HepG2 (cell line): Measurements from ENCODE around the gene CHAF1A. TPM values are rescaled to one million over a fixed set of nuclear protein-coding genes. Genes with fewer than 3 reads are reported as not detected.

Experiments
- ATAC-seq: fragments of 200-7000 bp; cut with Tn5 transposase; 3 replicates; pipeline ENCODE4 v1.9.1; 2020; ENCODE audit warnings: mild to moderate bottlenecking, moderate library complexity
- BruUV-seq: library from RNA; stranded (reverse); fragments of 400-500 nt; replicated peaks from 2 replicates; lab custom pipeline; 2021; lab: Mats Ljungman, UMichigan
- CTCF ChIA-PET: fragments of 300-600 bp; formaldehyde crosslinking; extraction: SDS; loops from one replicate; lab custom pipeline; 2021; ENCODE audit warnings: low total read pairs, inconsistent platforms, low intra/inter-chr PET ratio; lab: Yijun Ruan, JAX
- POLR2A ChIA-PET: fragments of 350-600 bp; sonication (Branson Sonifier 250); formaldehyde crosslinking; loops from one replicate; lab custom pipeline; 2020; ENCODE audit warnings: antibody characterized with exemption, inconsistent platforms; lab: Yijun Ruan, JAX
- DNase-seq: peaks from one replicate; pipeline ENCODE4 v3.0.0-alpha.2; 2015; ENCODE audit warnings: low spot score
- FAIRE-seq: peaks from 3 replicates; lab custom pipeline; 2011; peaks lifted over from hg19 to GRCh38; lab: Jason Lieb, UNC
- H2AFZ ChIP-seq: one replicate; pipeline ENCODE4 v1.6.1; 2011; ENCODE audit warnings: low read length, inconsistent platforms
- H3K27ac ChIP-seq: fragments of 300-600 bp; 3 replicates; pipeline ENCODE4 v1.8.0; 2011; ENCODE audit warnings: mixed run types, mild to moderate bottlenecking, mixed read lengths, low read length, inconsistent platforms; ENCODE audit not compliant: insufficient read depth; ENCODE audit errors: extremely low read length
- H3K27me3 ChIP-seq, 2 experiments: fragments of 200-600 bp in 1 of 2; 2 replicates in 1 of 2; 3 replicates in 1 of 2; pipeline versions ENCODE4 v1.6.0 to v1.8.0; 2011; ENCODE audit warnings: low read length in 2 of 2, mild to moderate bottlenecking in 2 of 2, moderate library complexity in 2 of 2, inconsistent platforms in 1 of 2; ENCODE audit not compliant: insufficient read depth in 2 of 2, control insufficient read depth in 1 of 2
- H3K36me3 ChIP-seq, 2 experiments: fragments of 200-600 bp in 1 of 2; replicated peaks in 1 of 2; 2 replicates in 1 of 2; 3 replicates in 1 of 2; pipeline versions ENCODE4 v1.5.1 to v1.8.0; 2011; ENCODE audit warnings: low read length in 2 of 2, inconsistent platforms in 1 of 2; ENCODE audit not compliant: insufficient read depth in 2 of 2, control insufficient read depth in 1 of 2
- H3K4me1 ChIP-seq: 2 replicates; pipeline ENCODE4 v1.5.1; 2012; ENCODE audit warnings: low read length, inconsistent platforms; ENCODE audit not compliant: insufficient read depth
- H3K4me2 ChIP-seq: 2 replicates; pipeline ENCODE4 v1.6.0; 2011; ENCODE audit warnings: low read depth, low read length, inconsistent platforms
- H3K4me3 ChIP-seq, 3 experiments: fragments of 200-600 bp in 1 of 3; sonication (generic), shearing (Covaris generic) in 1 of 3; replicated peaks in 1 of 3; 2 replicates each; pipeline ENCODE4 v1.5.1; 2011 to 2016; ENCODE audit warnings: low read length in 3 of 3, inconsistent platforms in 2 of 3, low read depth in 2 of 3, mild to moderate bottlenecking in 2 of 3, control low read depth in 1 of 3, mixed read lengths in 1 of 3; ENCODE audit not compliant: insufficient read depth in 1 of 3
- H3K79me2 ChIP-seq: one replicate; pipeline ENCODE4 v1.6.1; 2011; ENCODE audit warnings: low read length, inconsistent platforms; ENCODE audit not compliant: insufficient read depth
- H3K9ac ChIP-seq: 2 replicates; pipeline ENCODE4 v1.6.0; 2011; ENCODE audit warnings: mild to moderate bottlenecking, low read depth, low read length, inconsistent platforms; ENCODE audit not compliant: insufficient read depth
- H3K9me3 ChIP-seq: 2 replicates; pipeline ENCODE4 v1.5.1; 2012; ENCODE audit warnings: mild to moderate bottlenecking, low read length
- H4K20me1 ChIP-seq: 2 replicates; pipeline ENCODE4 v1.6.0; 2011; ENCODE audit warnings: inconsistent platforms, mild to moderate bottlenecking, low read length, moderate library complexity; ENCODE audit not compliant: insufficient read depth
- CBX5 ChIP-seq: sonication (generic); formaldehyde crosslinking; IDR thresholded peaks from 2 replicates; pipeline ENCODE4 v1.4.0; 2020; ENCODE audit warnings: missing genetic modification reagents, borderline replicate concordance
- CHD2 ChIP-seq: IDR thresholded peaks from 2 replicates; pipeline ENCODE4 v1.6.1; 2011; ENCODE audit warnings: low read depth, low read length, improper control_type of control experiment
- EED ChIP-seq: sonication (generic); formaldehyde crosslinking; IDR thresholded peaks from 2 replicates; pipeline ENCODE4 v1.5.0; 2020; ENCODE audit warnings: mild to moderate bottlenecking, missing genetic modification reagents
- GABPB1 ChIP-seq: IDR thresholded peaks from 2 replicates; pipeline ENCODE4 v1.6.1; 2016; ENCODE audit warnings: mild to moderate bottlenecking, missing genetic modification reagents, moderate library complexity, missing compliant biosample characterization
- IRX3 ChIP-seq: sonication (generic); formaldehyde crosslinking; IDR thresholded peaks from 2 replicates; pipeline ENCODE4 v1.8.1; 2023; ENCODE audit warnings: mild to moderate bottlenecking, low read depth, missing genetic modification reagents, borderline replicate concordance
- NFATC3 ChIP-seq: sonication (generic); formaldehyde crosslinking; IDR thresholded peaks from 2 replicates; pipeline ENCODE4 v1.5.1; 2020; ENCODE audit warnings: mild to moderate bottlenecking, missing genetic modification reagents
- NKX3-1 ChIP-seq: sonication (generic); formaldehyde crosslinking; IDR thresholded peaks from 2 replicates; pipeline ENCODE4 v1.5.0; 2020; ENCODE audit warnings: missing genetic modification reagents
- POLR2AphosphoS5 ChIP-seq: IDR thresholded peaks from 2 replicates; pipeline ENCODE4 v1.6.1; 2012; ENCODE audit warnings: low read depth, low read length
- RFXAP ChIP-seq: sonication (generic); formaldehyde crosslinking; IDR thresholded peaks from 2 replicates; pipeline ENCODE4 v1.4.0; 2020; ENCODE audit warnings: missing genetic modification reagents, borderline replicate concordance
- SAP130 ChIP-seq: IDR thresholded peaks from 2 replicates; pipeline ENCODE4 v1.6.1; 2016; ENCODE audit warnings: low read depth
- SOX6 ChIP-seq, 2 experiments: fragments of 450-650 bp in 1 of 2; sonication (generic) in 1 of 2; formaldehyde crosslinking in 1 of 2; IDR thresholded peaks; 2 replicates each; pipeline versions ENCODE4 v1.4.0 to v1.6.1; 2017 to 2020; ENCODE audit warnings: antibody characterized with exemption in 1 of 2, mild to moderate bottlenecking in 1 of 2, missing genetic modification reagents in 1 of 2
- ZFP1 ChIP-seq: IDR thresholded peaks from 2 replicates; pipeline ENCODE4 v1.6.1; 2016
- ZNF543 ChIP-seq: sonication (generic); formaldehyde crosslinking; IDR thresholded peaks from 2 replicates; pipeline ENCODE4 v1.4.0; 2020; ENCODE audit warnings: mild to moderate bottlenecking, missing genetic modification reagents
- ZNF616 ChIP-seq: sonication (generic); formaldehyde crosslinking; IDR thresholded peaks from 2 replicates; pipeline ENCODE4 v1.5.0; 2020; ENCODE audit warnings: low read depth, mild to moderate bottlenecking, missing genetic modification reagents
- ZNF703 ChIP-seq: sonication (generic); formaldehyde crosslinking; IDR thresholded peaks from 2 replicates; pipeline ENCODE4 v1.5.1; 2020; ENCODE audit warnings: missing genetic modification reagents, mild to moderate bottlenecking, moderate library complexity, borderline replicate concordance
- WGBS: methylation state at CpG from one replicate; pipeline ENCODE4 v1.1.6; 2017; ENCODE audit warnings: low lambda C conversion rate; 5-methylcytosine and 5-hydroxymethylcytosine counted together
- in situ Hi-C: cut with HindIII; loops from 2 replicates; pipeline ENCODE4 v1.10.0; 2017; ENCODE audit warnings: low pct_unique_long_range_greater_than_20kb; ENCODE audit not compliant: extremely low pct_ligation_motif_present
- intact Hi-C: fragments of 100-400 bp; cut with micrococcal nuclease; formaldehyde crosslinking; loops from one replicate; pipeline ENCODE4 v1.10.0; 2022; ENCODE audit not compliant: unreplicated experiment
- polyA plus RNA-seq, 8 experiments: library from polyadenylated mRNA; depleted of rRNA in 3 of 8; stranded (reverse) in 7 of 8; unstranded in 1 of 8; fragments of >200 nt; fragmentation: Illumina TruSeq in 4 of 8; extraction: Trizol in 4 of 8; gene quantifications; 2 replicates each; pipeline versions ENCODE4 v1.2.1 to v1.2.3, GENCODE V29; 2011 to 2016; ENCODE audit warnings: low read depth in 4 of 8, missing spikeins in 1 of 8, mixed read lengths in 1 of 8; ENCODE audit not compliant: insufficient read depth in 1 of 8
- total RNA-seq, 5 experiments: library from RNA; depleted of rRNA; stranded (reverse); fragments of >200 nt; fragmentation: Illumina TruSeq; extraction: Trizol; gene quantifications; 2 replicates each; pipeline ENCODE4 v1.2.3, GENCODE V29; 2016; ENCODE audit warnings: low read depth in 1 of 5
- TF ChIP-seq, protein P1 (sequence below): IDR thresholded peaks from 2 replicates; pipeline ENCODE4 v1.6.1; 2016; ENCODE audit warnings: low read depth, control low read depth
- TF ChIP-seq, protein P2 (sequence below): sonication (generic); formaldehyde crosslinking; IDR thresholded peaks from 2 replicates; pipeline ENCODE4 v1.5.1; 2020; ENCODE audit warnings: mild to moderate bottlenecking, missing genetic modification reagents
- TF ChIP-seq, protein P3 (sequence below): sonication (generic); formaldehyde crosslinking; IDR thresholded peaks from 2 replicates; pipeline ENCODE4 v1.8.0; 2022; ENCODE audit warnings: mild to moderate bottlenecking, missing genetic modification reagents

The CHAF1A gene
- total and polyA plus RNA-seq, 2 of the 13 experiments (the other 11 are each of a cell fraction or from before 2014, with no cell fraction given), result 11.0 to 34.8 TPM

DNA sequence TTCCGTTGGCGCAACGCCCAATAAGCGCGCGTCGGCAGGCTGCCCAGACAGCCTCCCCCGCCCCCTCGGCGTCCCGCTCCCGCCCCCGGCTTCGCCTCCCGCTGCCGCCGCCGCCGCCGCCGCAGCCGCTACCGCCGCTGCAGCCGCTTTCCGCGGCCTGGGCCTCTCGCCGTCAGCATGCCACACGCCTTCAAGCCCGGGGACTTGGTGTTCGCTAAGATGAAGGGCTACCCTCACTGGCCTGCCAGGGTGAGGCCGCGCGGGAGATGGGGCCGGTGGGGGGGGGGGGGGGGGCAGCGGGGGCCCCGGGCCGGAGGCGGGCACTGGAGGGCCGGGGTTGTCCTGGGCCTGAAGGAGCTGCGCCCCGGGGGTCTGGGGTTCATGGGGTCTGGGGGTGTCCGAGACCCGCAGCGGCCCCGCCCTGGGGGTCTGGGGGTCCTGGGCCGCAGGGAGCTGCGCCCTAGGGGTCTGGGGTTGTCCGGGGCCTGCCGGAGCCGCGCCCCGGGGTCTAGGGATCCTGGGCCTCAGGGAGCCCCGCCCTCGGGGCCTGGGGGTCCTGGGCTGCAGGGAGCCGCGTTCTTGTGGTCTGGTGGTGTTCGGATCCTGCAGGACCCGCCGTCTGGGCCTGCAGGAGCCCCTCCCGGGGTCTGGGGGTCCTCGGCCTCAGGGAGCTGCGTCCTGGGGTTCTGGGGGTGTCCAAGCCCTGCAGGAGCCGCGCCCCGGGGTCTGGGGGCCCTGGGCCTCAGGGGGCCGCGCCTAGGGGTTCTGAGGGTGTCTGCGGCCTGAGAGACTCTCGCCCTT is 69.9 kb downstream of the CHAF1A start, which contains the start of gene HDGFL2:
TSS of gene HDGFL2 (plus strand) at position 124 of the 801 bp plus-strand sequence. CDS start at position 178, 54 bp downstream.
- 0% methylated on average over 6 of the region's 71 CpGs for WGBS
- TF ChIP-seq IRX3 (CRISPR knock-in tag), result no peak
- 0 out of 2 replicates have a peak, but pooled peaks have one; percentile 64 for TF ChIP-seq RFXAP (CRISPR knock-in tag)
- TF ChIP-seq, protein P1, sequence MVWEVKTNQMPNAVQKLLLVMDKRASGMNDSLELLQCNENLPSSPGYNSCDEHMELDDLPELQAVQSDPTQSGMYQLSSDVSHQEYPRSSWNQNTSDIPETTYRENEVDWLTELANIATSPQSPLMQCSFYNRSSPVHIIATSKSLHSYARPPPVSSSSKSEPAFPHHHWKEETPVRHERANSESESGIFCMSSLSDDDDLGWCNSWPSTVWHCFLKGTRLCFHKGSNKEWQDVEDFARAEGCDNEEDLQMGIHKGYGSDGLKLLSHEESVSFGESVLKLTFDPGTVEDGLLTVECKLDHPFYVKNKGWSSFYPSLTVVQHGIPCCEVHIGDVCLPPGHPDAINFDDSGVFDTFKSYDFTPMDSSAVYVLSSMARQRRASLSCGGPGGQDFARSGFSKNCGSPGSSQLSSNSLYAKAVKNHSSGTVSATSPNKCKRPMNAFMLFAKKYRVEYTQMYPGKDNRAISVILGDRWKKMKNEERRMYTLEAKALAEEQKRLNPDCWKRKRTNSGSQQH (CRISPR knock-in tag), result no peak; the same call in 1 of the 2 replicates
- TF ChIP-seq, protein P2, sequence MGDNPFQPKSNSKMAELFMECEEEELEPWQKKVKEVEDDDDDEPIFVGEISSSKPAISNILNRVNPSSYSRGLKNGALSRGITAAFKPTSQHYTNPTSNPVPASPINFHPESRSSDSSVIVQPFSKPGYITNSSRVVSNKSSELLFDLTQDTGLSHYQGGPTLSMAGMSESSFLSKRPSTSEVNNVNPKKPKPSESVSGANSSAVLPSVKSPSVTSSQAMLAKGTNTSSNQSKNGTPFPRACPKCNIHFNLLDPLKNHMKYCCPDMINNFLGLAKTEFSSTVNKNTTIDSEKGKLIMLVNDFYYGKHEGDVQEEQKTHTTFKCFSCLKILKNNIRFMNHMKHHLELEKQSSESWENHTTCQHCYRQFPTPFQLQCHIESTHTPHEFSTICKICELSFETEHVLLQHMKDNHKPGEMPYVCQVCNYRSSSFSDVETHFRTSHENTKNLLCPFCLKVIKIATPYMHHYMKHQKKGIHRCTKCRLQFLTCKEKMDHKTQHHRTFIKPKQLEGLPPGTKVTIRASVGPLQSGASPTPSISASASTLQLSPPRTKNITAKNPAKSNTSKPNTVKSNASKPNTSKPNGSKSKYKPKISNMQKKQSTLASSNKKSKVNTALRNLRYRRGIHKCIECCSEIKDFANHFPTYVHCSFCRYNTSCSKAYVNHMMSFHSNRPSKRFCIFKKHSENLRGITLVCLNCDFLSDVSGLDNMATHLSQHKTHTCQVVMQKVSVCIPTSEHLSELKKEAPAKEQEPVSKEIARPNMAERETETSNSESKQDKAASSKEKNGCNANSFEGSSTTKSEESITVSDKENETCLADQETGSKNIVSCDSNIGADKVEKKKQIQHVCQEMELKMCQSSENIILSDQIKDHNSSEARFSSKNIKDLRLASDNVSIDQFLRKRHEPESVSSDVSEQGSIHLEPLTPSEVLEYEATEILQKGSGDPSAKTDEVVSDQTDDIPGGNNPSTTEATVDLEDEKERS (CRISPR knock-in tag), result 0 out of 2 replicates have a peak, but pooled peaks have one; percentile 30
- peak; percentile 20; the same call in 1 of the 2 replicates for TF ChIP-seq ZNF703 (CRISPR knock-in tag)
- no peak for TF ChIP-seq CBX5 (CRISPR knock-in tag)
- TF ChIP-seq SAP130 (CRISPR knock-in tag), result no peak
- no peak for TF ChIP-seq EED (CRISPR knock-in tag)
- TF ChIP-seq CHD2, result no peak
- TF ChIP-seq ZFP1 (CRISPR knock-in tag), result no peak
- TF ChIP-seq GABPB1 (CRISPR knock-in tag), result no peak
- TF ChIP-seq POLR2AphosphoS5, result peak; percentile 27; the same call in 1 of the 2 replicates
- TF ChIP-seq NFATC3 (CRISPR knock-in tag), result no peak
- TF ChIP-seq ZNF616 (CRISPR knock-in tag), result no peak
- TF ChIP-seq ZNF543, result no peak
- no peak for TF ChIP-seq SOX6 (IDR thresholded peaks at IDR 0.05)
- no peak for TF ChIP-seq SOX6 (CRISPR knock-in tag; IDR thresholded peaks at IDR 0.05)
- TF ChIP-seq, protein P3, sequence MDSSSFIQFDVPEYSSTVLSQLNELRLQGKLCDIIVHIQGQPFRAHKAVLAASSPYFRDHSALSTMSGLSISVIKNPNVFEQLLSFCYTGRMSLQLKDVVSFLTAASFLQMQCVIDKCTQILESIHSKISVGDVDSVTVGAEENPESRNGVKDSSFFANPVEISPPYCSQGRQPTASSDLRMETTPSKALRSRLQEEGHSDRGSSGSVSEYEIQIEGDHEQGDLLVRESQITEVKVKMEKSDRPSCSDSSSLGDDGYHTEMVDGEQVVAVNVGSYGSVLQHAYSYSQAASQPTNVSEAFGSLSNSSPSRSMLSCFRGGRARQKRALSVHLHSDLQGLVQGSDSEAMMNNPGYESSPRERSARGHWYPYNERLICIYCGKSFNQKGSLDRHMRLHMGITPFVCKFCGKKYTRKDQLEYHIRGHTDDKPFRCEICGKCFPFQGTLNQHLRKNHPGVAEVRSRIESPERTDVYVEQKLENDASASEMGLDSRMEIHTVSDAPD (CRISPR knock-in tag), result no peak
- no peak for TF ChIP-seq NKX3-1 (CRISPR knock-in tag)

More for the DNA sequence above, 69.9 kb downstream of the CHAF1A start, which contains the start of gene HDGFL2:
- Histone ChIP-seq H3K27ac (peak within 1 kb of the TSS; percentile 88), H3K9ac (peak within 1 kb of the TSS; percentile 94), H3K4me3 (peak within 1 kb of the TSS; percentile 79 to 94 (median 94)), H3K36me3 (peaks cover 9 to 19% of the 10 kb centered on the region in 2 experiments; a peak in 4 of 5 replicates), H4K20me1 (0 out of 2 replicates have a peak, but pooled peaks cover 4% of the 10 kb centered on the region), H3K79me2 (peaks cover 22% of the 10 kb centered on the region), H3K4me2 (peak within 1 kb of the TSS; percentile 77), H2AFZ (no peak within 1 kb of the TSS), H3K4me1 (peaks cover 21% of the 10 kb centered on the region), H3K9me3 (no peaks in the 10 kb centered on the region), H3K27me3 (no peaks in the 10 kb centered on the region; a peak in 1 of 5 replicates)
- ChIA-PET POLR2A (interaction anchor here (0.9 to 2.6 kb wide), 18 partner anchors 10 to 414 kb away, joined by 3 to 37 read pairs (median 8); partner anchors contain the start of genes CHAF1A, LRG1, PLIN4 and PLIN5), CTCF (no interaction called here)
- in situ Hi-C loops (no loop called here), intact Hi-C loops (loop anchor here (5.0 kb wide), 1 partner anchor 65 kb away; the partner anchor contains the start of gene PLIN5)
- no peak for DNase-seq
- BruUV-seq, result no TSS peak
- no peak for ATAC-seq
- no peak for FAIRE-seq
